HEK293 (cell line): Measurements from ENCODE around the gene SLC36A1.
A peak's percentile ranks its signal among the peaks of the same experiment; 100 is the strongest.

Experiments used
- GLI4 ChIP-seq: fragments of 450-650 bp; formaldehyde crosslinking; IDR thresholded peaks from 2 replicates; pipeline ENCODE4 v1.5.1; 2016; ENCODE audit warnings: missing biosample characterization, missing genetic modification characterization
- GLIS2 ChIP-seq: fragments of 450-650 bp; formaldehyde crosslinking; IDR thresholded peaks from 2 replicates; pipeline ENCODE4 v1.5.1; 2016; ENCODE audit warnings: missing biosample characterization, missing genetic modification characterization
- MZF1 ChIP-seq: fragments of 450-650 bp; formaldehyde crosslinking; IDR thresholded peaks from 2 replicates; pipeline ENCODE4 v1.5.1; 2017; ENCODE audit warnings: missing biosample characterization, missing genetic modification characterization, borderline replicate concordance
- SETDB1 ChIP-seq: IDR thresholded peaks from one replicate; pipeline ENCODE4 v1.6.1; 2017; ENCODE audit warnings: mild to moderate bottlenecking, low read length, moderate library complexity, mixed read lengths; ENCODE audit not compliant: insufficient read length
- SP2 ChIP-seq: fragments of 450-650 bp; formaldehyde crosslinking; IDR thresholded peaks from 2 replicates; pipeline ENCODE4 v1.5.1; 2016; ENCODE audit warnings: missing biosample characterization, missing genetic modification characterization
- YY1 ChIP-seq: fragments of 450-650 bp; formaldehyde crosslinking; IDR thresholded peaks from 2 replicates; pipeline ENCODE4 v1.5.1; 2018; ENCODE audit warnings: missing biosample characterization, missing genetic modification characterization
- ZBTB48 ChIP-seq: fragments of 450-650 bp; formaldehyde crosslinking; IDR thresholded peaks from 2 replicates; pipeline ENCODE4 v1.5.1; 2016; ENCODE audit warnings: missing biosample characterization, missing genetic modification characterization
- ZBTB7A ChIP-seq: fragments of 450-650 bp; formaldehyde crosslinking; IDR thresholded peaks from 2 replicates; pipeline ENCODE4 v1.5.1; 2016; ENCODE audit warnings: low read depth, missing biosample characterization, missing genetic modification characterization
- ZFHX2 ChIP-seq: fragments of 450-650 bp; formaldehyde crosslinking; conservative IDR thresholded peaks from 2 replicates; pipeline ENCODE4 v1.5.1; 2016; ENCODE audit warnings: missing biosample characterization, missing genetic modification characterization
- ZNF114 ChIP-seq: fragments of 450-650 bp; formaldehyde crosslinking; IDR thresholded peaks from 2 replicates; pipeline ENCODE4 v1.5.0; 2017; ENCODE audit warnings: missing biosample characterization, missing genetic modification characterization
- ZNF16 ChIP-seq: fragments of 450-650 bp; formaldehyde crosslinking; IDR thresholded peaks from 2 replicates; pipeline ENCODE4 v1.5.1; 2016; ENCODE audit warnings: low read depth, missing biosample characterization, missing genetic modification characterization
- ZNF2 ChIP-seq: fragments of 450-650 bp; formaldehyde crosslinking; IDR thresholded peaks from 2 replicates; pipeline ENCODE4 v1.5.1; 2016; ENCODE audit warnings: missing biosample characterization, missing genetic modification characterization
- ZNF211 ChIP-seq: fragments of 450-650 bp; formaldehyde crosslinking; IDR thresholded peaks from 2 replicates; pipeline ENCODE4 v1.5.1; 2016; ENCODE audit warnings: low read depth, missing biosample characterization, missing genetic modification characterization
- ZNF221 ChIP-seq: fragments of 450-650 bp; formaldehyde crosslinking; IDR thresholded peaks from 2 replicates; pipeline ENCODE4 v1.5.1; 2017; ENCODE audit warnings: missing biosample characterization, missing genetic modification characterization, borderline replicate concordance
- ZNF23 ChIP-seq: fragments of 450-650 bp; formaldehyde crosslinking; IDR thresholded peaks from 2 replicates; pipeline ENCODE4 v1.5.1; 2016; ENCODE audit warnings: missing biosample characterization, missing genetic modification characterization, borderline replicate concordance
- ZNF266 ChIP-seq: fragments of 450-650 bp; formaldehyde crosslinking; IDR thresholded peaks from 2 replicates; pipeline ENCODE4 v1.5.1; 2016; ENCODE audit warnings: missing biosample characterization, missing genetic modification characterization, low read depth
- ZNF280D ChIP-seq: fragments of 450-650 bp; formaldehyde crosslinking; IDR thresholded peaks from 2 replicates; pipeline ENCODE4 v1.5.1; 2016; ENCODE audit warnings: missing biosample characterization, missing genetic modification characterization
- ZNF335 ChIP-seq: fragments of 450-650 bp; formaldehyde crosslinking; conservative IDR thresholded peaks from 2 replicates; pipeline ENCODE4 v1.5.1; 2016; ENCODE audit warnings: missing biosample characterization, missing genetic modification characterization
- ZNF341 ChIP-seq: fragments of 450-650 bp; formaldehyde crosslinking; IDR thresholded peaks from 2 replicates; pipeline ENCODE4; 2016; ENCODE audit warnings: low read depth, missing biosample characterization, missing genetic modification characterization
- ZNF394 ChIP-seq: fragments of 450-650 bp; formaldehyde crosslinking; IDR thresholded peaks from 2 replicates; pipeline ENCODE4 v1.5.1; 2016; ENCODE audit warnings: missing biosample characterization, missing genetic modification characterization, mild to moderate bottlenecking, moderate library complexity, borderline replicate concordance
- ZNF510 ChIP-seq: fragments of 450-650 bp; formaldehyde crosslinking; IDR thresholded peaks from 2 replicates; pipeline ENCODE4 v1.5.1; 2018; ENCODE audit warnings: mild to moderate bottlenecking, missing genetic modification characterization, missing biosample characterization; ENCODE audit not compliant: insufficient replicate concordance
- ZNF660 ChIP-seq: fragments of 450-650 bp; IDR thresholded peaks from 2 replicates; pipeline ENCODE4 v1.5.1; 2018; ENCODE audit warnings: missing biosample characterization, mild to moderate bottlenecking, missing genetic modification characterization
- ZNF704 ChIP-seq: fragments of 450-650 bp; formaldehyde crosslinking; IDR thresholded peaks from 2 replicates; pipeline ENCODE4 v1.5.1; 2016; ENCODE audit warnings: missing biosample characterization, missing genetic modification characterization
- ZNF707 ChIP-seq: fragments of 450-650 bp; formaldehyde crosslinking; IDR thresholded peaks from 2 replicates; pipeline ENCODE4 v1.5.1; 2016; ENCODE audit warnings: missing biosample characterization, missing genetic modification characterization
- ZNF791 ChIP-seq: fragments of 450-650 bp; formaldehyde crosslinking; IDR thresholded peaks from 2 replicates; pipeline ENCODE4 v1.5.1; 2016; ENCODE audit warnings: missing biosample characterization, missing genetic modification characterization
- TF ChIP-seq, protein P1 (sequence below): fragments of 450-650 bp; formaldehyde crosslinking; conservative IDR thresholded peaks from 2 replicates; pipeline ENCODE4 v1.5.1; 2016; ENCODE audit warnings: low read depth, missing biosample characterization, missing genetic modification characterization
- TF ChIP-seq, protein P2 (sequence below): fragments of 450-650 bp; formaldehyde crosslinking; IDR thresholded peaks from 2 replicates; pipeline ENCODE4 v1.5.0; 2017; ENCODE audit warnings: missing biosample characterization, missing genetic modification characterization, borderline replicate concordance
- TF ChIP-seq, protein P3 (sequence below): fragments of 450-650 bp; formaldehyde crosslinking; IDR thresholded peaks from 2 replicates; pipeline ENCODE4 v1.5.1; 2016; ENCODE audit warnings: missing biosample characterization, missing genetic modification characterization

The SLC36A1 gene

DNA sequence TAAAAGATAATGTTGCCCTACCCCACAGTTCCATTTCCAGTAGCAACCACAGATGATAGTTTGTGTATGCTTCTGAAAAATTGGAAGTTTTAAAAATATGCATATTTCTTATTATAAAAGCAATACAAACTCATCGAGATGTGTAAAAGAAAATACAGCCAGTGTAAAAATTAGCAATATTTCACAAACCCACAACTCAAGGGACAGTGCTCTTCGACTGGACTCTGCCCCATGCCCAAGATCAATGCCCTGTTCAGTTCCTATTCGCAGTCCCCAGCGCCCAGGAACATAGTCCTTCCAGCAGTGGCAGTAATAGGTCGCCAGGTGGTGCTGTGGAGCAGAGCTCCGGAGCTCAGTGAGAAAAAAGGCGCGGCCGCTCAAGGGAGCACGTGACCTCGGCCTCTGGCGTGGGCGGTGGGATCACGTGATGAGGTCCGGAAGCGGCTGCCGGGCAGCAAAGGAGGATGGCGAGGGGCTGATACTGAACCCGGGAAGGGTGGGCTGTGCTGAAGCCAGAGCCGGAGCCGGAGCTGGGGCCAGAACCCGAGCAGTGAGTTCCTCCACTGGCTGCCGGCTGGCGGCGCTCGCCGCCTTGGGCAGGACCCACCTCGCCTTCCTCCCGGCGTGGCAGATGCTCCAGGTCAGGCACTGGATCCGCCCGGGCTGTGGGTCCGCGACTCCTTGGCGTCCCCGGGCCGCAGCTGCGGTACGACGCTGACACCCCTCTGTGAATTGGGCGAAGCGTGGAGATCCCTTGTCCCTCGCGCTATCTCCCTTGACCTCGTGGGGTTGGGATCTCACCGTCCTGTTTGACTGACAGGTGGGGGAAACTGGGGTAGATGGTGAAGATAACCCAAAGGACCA lies at the start of gene SLC36A1 (continued):
- TF ChIP-seq, protein P1, sequence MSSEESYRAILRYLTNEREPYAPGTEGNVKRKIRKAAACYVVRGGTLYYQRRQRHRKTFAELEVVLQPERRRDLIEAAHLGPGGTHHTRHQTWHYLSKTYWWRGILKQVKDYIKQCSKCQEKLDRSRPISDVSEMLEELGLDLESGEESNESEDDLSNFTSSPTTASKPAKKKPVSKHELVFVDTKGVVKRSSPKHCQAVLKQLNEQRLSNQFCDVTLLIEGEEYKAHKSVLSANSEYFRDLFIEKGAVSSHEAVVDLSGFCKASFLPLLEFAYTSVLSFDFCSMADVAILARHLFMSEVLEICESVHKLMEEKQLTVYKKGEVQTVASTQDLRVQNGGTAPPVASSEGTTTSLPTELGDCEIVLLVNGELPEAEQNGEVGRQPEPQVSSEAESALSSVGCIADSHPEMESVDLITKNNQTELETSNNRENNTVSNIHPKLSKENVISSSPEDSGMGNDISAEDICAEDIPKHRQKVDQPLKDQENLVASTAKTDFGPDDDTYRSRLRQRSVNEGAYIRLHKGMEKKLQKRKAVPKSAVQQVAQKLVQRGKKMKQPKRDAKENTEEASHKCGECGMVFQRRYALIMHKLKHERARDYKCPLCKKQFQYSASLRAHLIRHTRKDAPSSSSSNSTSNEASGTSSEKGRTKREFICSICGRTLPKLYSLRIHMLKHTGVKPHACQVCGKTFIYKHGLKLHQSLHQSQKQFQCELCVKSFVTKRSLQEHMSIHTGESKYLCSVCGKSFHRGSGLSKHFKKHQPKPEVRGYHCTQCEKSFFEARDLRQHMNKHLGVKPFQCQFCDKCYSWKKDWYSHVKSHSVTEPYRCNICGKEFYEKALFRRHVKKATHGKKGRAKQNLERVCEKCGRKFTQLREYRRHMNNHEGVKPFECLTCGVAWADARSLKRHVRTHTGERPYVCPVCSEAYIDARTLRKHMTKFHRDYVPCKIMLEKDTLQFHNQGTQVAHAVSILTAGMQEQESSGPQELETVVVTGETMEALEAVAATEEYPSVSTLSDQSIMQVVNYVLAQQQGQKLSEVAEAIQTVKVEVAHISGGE (tag by site-specific recombination): no peak; the same call in 1 of the 2 replicates
- TF ChIP-seq ZNF704 (tag by site-specific recombination) (peak; percentile 92), MZF1 (tag by site-specific recombination) (no peak), ZNF510 (tag by site-specific recombination) (no peak), ZBTB7A (tag by site-specific recombination) (no peak), ZNF394 (peak; percentile 78), ZFHX2 (tag by site-specific recombination) (peak; percentile 92), GLIS2 (no peak; the same call in 1 of the 2 replicates), ZNF280D (tag by site-specific recombination) (no peak), ZNF211 (no peak), ZNF114 (tag by site-specific recombination) (no peak), GLI4 (tag by site-specific recombination) (no peak), ZNF2 (tag by site-specific recombination) (peak; percentile 88; the same call in 1 of the 2 replicates), ZNF707 (tag by site-specific recombination) (no peak), ZNF16 (tag by site-specific recombination) (no peak), YY1 (tag by site-specific recombination) (peak; percentile 57; the same call in 1 of the 2 replicates), ZBTB48 (peak; percentile 87; the same call in 1 of the 2 replicates), ZNF791 (tag by site-specific recombination) (no peak), ZNF341 (tag by site-specific recombination) (no peak), ZNF23 (no peak), ZNF660 (tag by site-specific recombination) (peak; percentile 83), SETDB1 (no peak), ZNF335 (tag by site-specific recombination) (peak; percentile 98), ZNF266 (tag by site-specific recombination) (no peak), ZNF221 (tag by site-specific recombination) (no peak), SP2 (tag by site-specific recombination) (peak; percentile 72)
- TF ChIP-seq, protein P2, sequence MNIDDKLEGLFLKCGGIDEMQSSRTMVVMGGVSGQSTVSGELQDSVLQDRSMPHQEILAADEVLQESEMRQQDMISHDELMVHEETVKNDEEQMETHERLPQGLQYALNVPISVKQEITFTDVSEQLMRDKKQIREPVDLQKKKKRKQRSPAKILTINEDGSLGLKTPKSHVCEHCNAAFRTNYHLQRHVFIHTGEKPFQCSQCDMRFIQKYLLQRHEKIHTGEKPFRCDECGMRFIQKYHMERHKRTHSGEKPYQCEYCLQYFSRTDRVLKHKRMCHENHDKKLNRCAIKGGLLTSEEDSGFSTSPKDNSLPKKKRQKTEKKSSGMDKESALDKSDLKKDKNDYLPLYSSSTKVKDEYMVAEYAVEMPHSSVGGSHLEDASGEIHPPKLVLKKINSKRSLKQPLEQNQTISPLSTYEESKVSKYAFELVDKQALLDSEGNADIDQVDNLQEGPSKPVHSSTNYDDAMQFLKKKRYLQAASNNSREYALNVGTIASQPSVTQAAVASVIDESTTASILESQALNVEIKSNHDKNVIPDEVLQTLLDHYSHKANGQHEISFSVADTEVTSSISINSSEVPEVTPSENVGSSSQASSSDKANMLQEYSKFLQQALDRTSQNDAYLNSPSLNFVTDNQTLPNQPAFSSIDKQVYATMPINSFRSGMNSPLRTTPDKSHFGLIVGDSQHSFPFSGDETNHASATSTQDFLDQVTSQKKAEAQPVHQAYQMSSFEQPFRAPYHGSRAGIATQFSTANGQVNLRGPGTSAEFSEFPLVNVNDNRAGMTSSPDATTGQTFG: no peak
- TF ChIP-seq, protein P3, sequence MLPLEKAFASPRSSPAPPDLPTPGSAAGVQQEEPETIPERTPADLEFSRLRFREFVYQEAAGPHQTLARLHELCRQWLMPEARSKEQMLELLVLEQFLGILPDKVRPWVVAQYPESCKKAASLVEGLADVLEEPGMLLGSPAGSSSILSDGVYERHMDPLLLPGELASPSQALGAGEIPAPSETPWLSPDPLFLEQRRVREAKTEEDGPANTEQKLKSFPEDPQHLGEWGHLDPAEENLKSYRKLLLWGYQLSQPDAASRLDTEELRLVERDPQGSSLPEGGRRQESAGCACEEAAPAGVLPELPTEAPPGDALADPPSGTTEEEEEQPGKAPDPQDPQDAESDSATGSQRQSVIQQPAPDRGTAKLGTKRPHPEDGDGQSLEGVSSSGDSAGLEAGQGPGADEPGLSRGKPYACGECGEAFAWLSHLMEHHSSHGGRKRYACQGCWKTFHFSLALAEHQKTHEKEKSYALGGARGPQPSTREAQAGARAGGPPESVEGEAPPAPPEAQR (tag by site-specific recombination): no peak
